Hepatocyte (in vitro differentiated cells): Measurements from ENCODE around the gene MUC5B. TPM values are rescaled to one million over a fixed set of nuclear protein-coding genes. Genes with fewer than 3 reads are reported as not detected.

ENCODE experiments used
- DNase-seq: peaks from one replicate; pipeline ENCODE4 v3.0.0-alpha.2; 2016; ENCODE audit warnings: low spot score
- H2AFZ ChIP-seq: fragments of 200-600 bp; sonication (generic); 2 replicates; pipeline ENCODE4 v1.6.0; 2016; ENCODE audit warnings: antibody characterized with exemption, mild to moderate bottlenecking
- H3K27ac ChIP-seq: fragments of 200-600 bp; sonication (generic); 2 replicates; pipeline ENCODE4 v1.5.1; 2016; ENCODE audit warnings: mild to moderate bottlenecking
- H3K27me3 ChIP-seq: fragments of 200-600 bp; sonication (generic); 2 replicates; pipeline ENCODE4 v1.6.1; 2016
- H3K36me3 ChIP-seq: fragments of 200-600 bp; sonication (generic); replicated peaks from 2 replicates; pipeline ENCODE4 v1.5.1; 2016; ENCODE audit warnings: low read depth; ENCODE audit not compliant: insufficient read depth
- H3K4me1 ChIP-seq: fragments of 200-600 bp; sonication (generic); 2 replicates; pipeline ENCODE4 v1.5.1; 2016; ENCODE audit warnings: mild to moderate bottlenecking, moderate library complexity; ENCODE audit not compliant: insufficient read depth
- H3K4me2 ChIP-seq: fragments of 200-600 bp; sonication (generic); 2 replicates; pipeline ENCODE4 v1.6.0; 2016
- H3K4me3 ChIP-seq: fragments of 200-600 bp; sonication (generic); 2 replicates; pipeline ENCODE4 v1.5.1; 2016; ENCODE audit warnings: mild to moderate bottlenecking
- H3K79me2 ChIP-seq: fragments of 200-600 bp; sonication (generic); 2 replicates; pipeline ENCODE4 v1.6.0; 2017; ENCODE audit warnings: mild to moderate bottlenecking
- H3K9me2 ChIP-seq: fragments of 200-600 bp; sonication (generic); replicated peaks from 2 replicates; pipeline ENCODE4 v1.6.0; 2017; ENCODE audit warnings: mild to moderate bottlenecking; ENCODE audit not compliant: insufficient read depth
- H3K9me3 ChIP-seq: fragments of 200-600 bp; sonication (generic); 2 replicates; pipeline ENCODE4 v1.5.1; 2016; ENCODE audit warnings: low read depth, mild to moderate bottlenecking
- H4K20me1 ChIP-seq: fragments of 200-600 bp; sonication (generic); 2 replicates; pipeline ENCODE4 v1.6.0; 2016; ENCODE audit warnings: mild to moderate bottlenecking; ENCODE audit not compliant: insufficient read depth, poor library complexity, severe bottlenecking
- CTCF ChIP-seq: fragments of 200-600 bp; sonication (generic); IDR thresholded peaks from 2 replicates; pipeline ENCODE4 v1.5.1; 2016; ENCODE audit warnings: antibody characterized with exemption, mild to moderate bottlenecking; ENCODE audit not compliant: poor library complexity
- EZH2 ChIP-seq: fragments of 200-600 bp; sonication (generic); IDR thresholded peaks from 2 replicates; pipeline ENCODE4 v1.6.1; 2016; ENCODE audit warnings: antibody characterized with exemption, mild to moderate bottlenecking, borderline replicate concordance
- EZH2phosphoT487 ChIP-seq: fragments of 200-600 bp; sonication (generic); IDR thresholded peaks from one replicate; pipeline ENCODE4 v1.6.1; 2018; ENCODE audit warnings: antibody characterized with exemption, mild to moderate bottlenecking, low read depth, moderate library complexity; ENCODE audit not compliant: unreplicated experiment, severe bottlenecking
- WGBS: methylation state at CpG from one replicate; pipeline ENCODE4 v1.1.6; 2016; ENCODE audit warnings: low lambda C conversion rate; ENCODE audit errors: missing lambda C conversion rate; 5-methylcytosine and 5-hydroxymethylcytosine counted together
- polyA plus RNA-seq: library from polyadenylated mRNA; unstranded; fragments of >200 nt; fragmentation: Nextera tagmentation; extraction: Ambion mirVana; gene quantifications from 2 replicates; pipeline ENCODE4 v1.2.1, GENCODE V29; 2016
- total RNA-seq: library from RNA; depleted of rRNA; stranded (reverse); fragments of >200 nt; gene quantifications from 2 replicates; pipeline ENCODE4 v1.2.3, GENCODE V29; 2014

Gene MUC5B
- total and polyA plus RNA-seq, 2 experiments from 2014 or later: 0.07 to 0.15 TPM

GRCh38 chr11:1238767-1239595 is 16.1 kb downstream of the MUC5B start:
- no peak overlapping the region for H3K27ac ChIP-seq
- no peaks in the 10 kb centered on the region for H4K20me1 ChIP-seq
- no peak overlapping the region for H3K4me3 ChIP-seq
- no peak for TF ChIP-seq EZH2
- no peak for TF ChIP-seq EZH2phosphoT487
- no peak for TF ChIP-seq CTCF
- H3K4me1 ChIP-seq: no peaks in the 10 kb centered on the region
- H3K9me2 ChIP-seq: no peaks in the 10 kb centered on the region
- H3K27me3 ChIP-seq: no peaks in the 10 kb centered on the region
- no peak overlapping the region for H2AFZ ChIP-seq
- peak; percentile 80 for DNase-seq
- H3K36me3 ChIP-seq: no peaks in the 10 kb centered on the region
- 65% methylated on average over 34 of the region's 34 CpGs for WGBS
- H3K4me2 ChIP-seq: no peak overlapping the region
- H3K79me2 ChIP-seq: no peaks in the 10 kb centered on the region
- H3K9me3 ChIP-seq: no peaks in the 10 kb centered on the region

GRCh38 chr11:1239596-1240205 is 16.8 kb downstream of the MUC5B start:
- Histone ChIP-seq H3K9me2 (no peaks in the 10 kb centered on the region), H2AFZ (no peak overlapping the region), H3K79me2 (no peaks in the 10 kb centered on the region), H3K4me2 (no peak overlapping the region), H3K9me3 (no peaks in the 10 kb centered on the region), H3K4me1 (no peaks in the 10 kb centered on the region), H3K27ac (no peak overlapping the region), H4K20me1 (no peaks in the 10 kb centered on the region), H3K27me3 (no peaks in the 10 kb centered on the region), H3K4me3 (no peak overlapping the region), H3K36me3 (no peaks in the 10 kb centered on the region)
- no peak for DNase-seq
- TF ChIP-seq EZH2 (no peak), CTCF (no peak), EZH2phosphoT487 (no peak)
- 90% methylated on average over 19 of the region's 23 CpGs for WGBS

GRCh38 chr11:1240771-1241170 is 17.9 kb downstream of the MUC5B start:
- no peak for DNase-seq
- H3K27ac ChIP-seq: no peak overlapping the region
- H3K27me3 ChIP-seq: no peaks in the 10 kb centered on the region
- no peaks in the 10 kb centered on the region for H4K20me1 ChIP-seq
- no peaks in the 10 kb centered on the region for H3K36me3 ChIP-seq
- no peaks in the 10 kb centered on the region for H3K9me2 ChIP-seq
- no peak overlapping the region for H3K4me2 ChIP-seq
- TF ChIP-seq EZH2phosphoT487: no peak
- no peak for TF ChIP-seq EZH2
- TF ChIP-seq CTCF: no peak
- no peaks in the 10 kb centered on the region for H3K4me1 ChIP-seq
- WGBS: 94% methylated on average over 25 of the region's 25 CpGs
- H3K9me3 ChIP-seq: no peaks in the 10 kb centered on the region
- H3K4me3 ChIP-seq: no peak overlapping the region
- no peak overlapping the region for H2AFZ ChIP-seq
- no peaks in the 10 kb centered on the region for H3K79me2 ChIP-seq
